T-helper 1 cell treated with Interleukin-12 subunit alpha and Interleukin-12 subunit beta and Interleukin-4 antibody, amounts not matched to agents 30 μg/mL and 1 μg/mL, for 36 hours (primary cell): ENCODE data around the gene PCSK6.
"Not testable (repeated sequence)": the region's sequence is repeated elsewhere in the genome, so short reads cannot be mapped to it uniquely, and the experiment has no call there.

Experiments
- H3K27ac Mint-ChIP-seq: one replicate; pipeline ENCODE4 v1.8.0; 2021; ENCODE audit warnings: mild to moderate bottlenecking, mixed read lengths
- H3K27me3 Mint-ChIP-seq: one replicate; pipeline ENCODE4 v1.8.0; 2021; ENCODE audit warnings: low read depth, mixed read lengths
- H3K36me3 Mint-ChIP-seq: one replicate; pipeline ENCODE4 v1.8.0; 2021; ENCODE audit warnings: low read depth, mixed read lengths
- H3K4me1 Mint-ChIP-seq: one replicate; pipeline ENCODE4 v1.8.0; 2021; ENCODE audit warnings: low read depth, mixed read lengths
- H3K4me3 Mint-ChIP-seq: one replicate; pipeline ENCODE4 v1.8.0; 2021; ENCODE audit warnings: mild to moderate bottlenecking, moderate library complexity, mixed read lengths
- H3K9me3 Mint-ChIP-seq: one replicate; pipeline ENCODE4 v1.8.0; 2021; ENCODE audit warnings: mixed read lengths

The PCSK6 gene

DNA sequence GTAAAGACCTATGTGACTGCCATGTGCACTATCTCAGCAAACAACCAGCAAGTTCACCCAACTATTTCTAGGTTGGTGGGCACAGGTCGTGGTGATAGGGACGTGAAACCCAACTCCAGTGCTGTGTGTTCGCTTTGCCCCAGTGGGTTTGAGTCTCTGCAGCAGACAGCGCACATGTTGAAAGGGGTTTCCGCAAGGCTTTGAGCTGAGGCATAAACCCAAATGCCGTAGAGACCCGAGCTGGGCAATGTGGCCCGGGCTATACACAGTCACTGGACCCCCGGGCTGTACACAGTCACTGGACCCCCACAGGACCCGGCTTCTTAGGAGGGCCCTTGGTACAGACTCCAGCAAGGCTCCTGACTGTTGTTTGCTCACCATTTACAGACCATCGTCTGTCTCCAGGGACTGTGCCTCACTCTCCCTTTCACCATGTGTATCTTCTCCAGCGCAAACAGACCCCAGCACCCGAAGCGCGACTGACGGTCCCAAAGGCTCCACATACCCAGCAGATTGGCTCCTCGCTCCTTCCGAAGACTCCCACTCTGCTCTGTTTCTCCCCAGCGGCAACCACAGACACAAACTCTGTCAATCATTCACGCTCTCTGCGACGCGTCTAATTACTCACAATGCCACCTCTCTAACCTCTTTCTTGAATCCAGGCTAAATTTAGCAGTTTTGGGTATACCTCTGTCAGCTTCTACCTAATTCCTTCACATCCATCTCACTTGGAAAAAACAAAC, 31.2 kb downstream of the PCSK6 start:
- no peak overlapping the region for H3K4me3 Mint-ChIP-seq
- H3K36me3 Mint-ChIP-seq = no peaks in the 10 kb centered on the region
- H3K27me3 Mint-ChIP-seq = no peaks in the 10 kb centered on the region
- H3K4me1 Mint-ChIP-seq = peaks cover 23% of the 10 kb centered on the region
- no peaks in the 10 kb centered on the region for H3K9me3 Mint-ChIP-seq
- no peak overlapping the region for H3K27ac Mint-ChIP-seq

GRCh38 chr15:101457696-101458095, 31.8 kb downstream of the PCSK6 start:
- no peak overlapping the region for H3K4me3 Mint-ChIP-seq
- H3K4me1 Mint-ChIP-seq = peaks cover 23% of the 10 kb centered on the region
- H3K36me3 Mint-ChIP-seq = no peaks in the 10 kb centered on the region
- H3K27me3 Mint-ChIP-seq = no peaks in the 10 kb centered on the region
- no peaks in the 10 kb centered on the region for H3K9me3 Mint-ChIP-seq
- no peak overlapping the region for H3K27ac Mint-ChIP-seq

DNA sequence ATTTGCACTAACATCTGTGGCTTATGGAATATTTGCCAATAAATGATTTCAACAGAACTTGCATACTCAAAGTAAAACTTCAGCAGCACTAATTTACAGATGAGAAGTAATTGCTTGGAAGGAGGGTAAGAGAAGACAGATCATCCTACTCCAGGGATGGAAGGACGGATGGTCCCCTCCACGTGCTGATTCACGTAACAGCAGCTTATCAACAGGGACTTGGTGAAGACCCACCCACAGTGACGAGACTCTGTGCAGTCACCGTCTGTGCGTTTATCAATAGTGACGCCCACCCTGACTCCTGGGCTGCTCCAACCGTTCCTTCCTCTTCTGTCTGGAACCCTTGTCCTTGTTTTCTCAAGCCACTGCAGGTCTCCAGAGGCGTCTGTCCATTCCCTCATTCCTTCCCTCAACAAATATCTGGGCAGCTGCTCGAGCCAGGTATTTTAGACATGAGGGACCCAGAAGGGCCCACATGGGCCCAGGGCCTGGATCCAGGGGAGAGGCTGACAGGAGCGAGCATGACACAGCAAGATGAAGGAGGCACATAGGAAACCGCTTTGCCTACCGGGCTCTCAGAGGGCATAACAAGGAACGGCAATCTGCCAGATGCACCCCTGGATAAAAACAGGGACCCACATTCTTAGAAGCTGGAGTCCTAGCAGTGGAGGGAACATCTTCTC, 33.3 kb downstream of the PCSK6 start:
- Mint-ChIP-seq H3K4me1 (peaks cover 16% of the 10 kb centered on the region), H3K27ac (no peak overlapping the region), H3K9me3 (no peaks in the 10 kb centered on the region), H3K27me3 (peaks cover 4% of the 10 kb centered on the region), H3K36me3 (no peaks in the 10 kb centered on the region), H3K4me3 (no peak overlapping the region)

- Mint-ChIP-seq H3K36me3 (no peaks in the 10 kb centered on the region), H3K4me1 (peaks cover 9% of the 10 kb centered on the region), H3K4me3 (no peak overlapping the region), H3K9me3 (no peaks in the 10 kb centered on the region), H3K27me3 (peaks cover 4% of the 10 kb centered on the region), H3K27ac (no peak overlapping the region)
These were observed 34.0 kb downstream of the PCSK6 start for GRCh38 chr15:101455291-101456025.

DNA sequence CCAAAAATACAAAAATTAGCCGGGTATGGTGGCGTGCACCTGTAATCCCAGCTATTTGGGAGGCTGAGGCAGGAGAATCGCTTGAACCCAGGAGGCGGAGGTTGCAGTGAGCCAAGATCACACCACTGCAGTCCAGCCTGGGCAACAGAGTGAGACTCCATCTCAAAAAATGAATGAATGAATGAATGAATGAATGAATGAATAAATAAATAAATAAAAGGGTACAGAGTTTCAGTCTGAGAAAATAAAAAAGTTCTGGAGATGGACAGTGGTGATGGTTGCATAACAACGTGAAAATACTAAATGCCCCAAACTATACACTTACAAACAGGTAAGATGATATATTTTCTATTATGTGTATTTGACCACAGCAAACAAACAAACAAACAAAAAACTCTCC, 34.7 kb downstream of the PCSK6 start:
- not testable (repeated sequence) for H3K36me3 Mint-ChIP-seq, H3K9me3 Mint-ChIP-seq, H3K27me3 Mint-ChIP-seq, H3K4me1 Mint-ChIP-seq, H3K4me3 Mint-ChIP-seq, H3K27ac Mint-ChIP-seq

DNA sequence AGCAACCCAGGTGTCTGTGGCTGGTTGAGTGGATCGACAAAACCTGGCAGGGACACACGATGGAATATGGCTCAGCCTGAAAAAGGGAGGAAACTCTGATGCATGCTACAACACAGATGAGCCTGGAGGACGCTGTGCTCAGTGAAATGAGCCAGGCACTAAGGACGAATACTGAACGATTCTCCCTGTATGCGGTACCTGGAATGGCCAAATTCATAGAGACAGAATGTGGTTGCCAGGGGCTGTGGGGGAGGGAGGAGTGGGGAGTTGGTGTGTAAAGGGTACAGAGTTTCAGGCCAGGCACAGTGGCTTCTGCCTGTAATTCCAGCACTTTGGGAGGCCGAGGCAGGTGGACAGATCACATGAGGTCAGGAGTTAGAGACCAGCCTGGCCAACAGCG, 35.1 kb downstream of the PCSK6 start:
- Mint-ChIP-seq H3K4me1 (peaks cover 5% of the 10 kb centered on the region), H3K27ac (no peak overlapping the region), H3K9me3 (no peaks in the 10 kb centered on the region), H3K36me3 (no peaks in the 10 kb centered on the region), H3K27me3 (peaks cover 4% of the 10 kb centered on the region), H3K4me3 (no peak overlapping the region)

DNA sequence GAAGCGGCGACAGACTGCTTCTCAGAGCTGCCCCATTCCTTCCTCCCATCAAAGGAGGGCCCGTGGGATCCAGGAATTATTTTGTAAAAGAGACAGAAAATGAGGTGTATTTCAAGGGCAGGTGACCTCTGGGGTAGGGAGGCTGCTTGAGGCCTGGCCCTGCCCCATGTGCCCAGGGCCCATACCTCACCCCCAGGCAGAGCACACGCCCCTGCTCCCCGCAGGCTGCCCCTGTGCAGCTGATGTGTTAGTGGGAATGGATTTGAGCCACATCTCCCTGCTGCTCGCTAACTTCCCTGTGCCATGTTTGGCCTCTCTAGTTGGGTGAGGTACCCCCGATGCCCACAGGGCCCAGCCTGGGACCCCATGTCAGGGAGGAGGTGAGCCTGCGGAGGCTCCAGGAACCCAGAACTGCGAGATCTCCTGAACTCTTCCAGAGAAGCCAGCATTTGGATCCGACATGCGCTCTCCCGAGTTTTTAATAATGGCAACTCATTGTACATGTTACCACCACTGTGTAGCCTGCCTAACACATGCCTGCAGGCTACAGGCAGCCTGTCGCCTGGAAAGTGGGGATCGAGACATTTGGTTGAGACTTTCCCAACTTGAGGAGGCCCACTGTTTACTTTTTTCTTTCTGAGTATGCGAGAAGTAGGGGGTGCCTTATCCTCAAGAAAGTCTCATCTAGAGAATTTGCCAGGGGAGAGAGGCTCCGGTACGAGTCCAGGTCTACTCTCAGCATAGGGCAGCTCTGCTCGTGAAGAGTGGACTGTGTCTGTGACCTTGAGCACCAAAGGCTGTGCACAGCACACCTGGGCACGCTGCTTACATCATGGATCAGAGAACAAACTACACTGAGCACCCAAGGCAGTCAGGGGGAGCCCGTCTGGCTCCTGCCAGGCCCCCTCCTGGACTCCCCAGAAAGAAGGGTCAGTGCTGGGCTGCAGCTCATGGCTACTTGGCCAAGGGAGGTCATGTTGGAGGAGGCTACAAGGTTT, 36.1 kb downstream of the PCSK6 start:
- peaks cover 5% of the 10 kb centered on the region for H3K4me1 Mint-ChIP-seq
- H3K9me3 Mint-ChIP-seq = no peaks in the 10 kb centered on the region
- H3K27ac Mint-ChIP-seq = no peak overlapping the region
- no peaks in the 10 kb centered on the region for H3K36me3 Mint-ChIP-seq
- H3K27me3 Mint-ChIP-seq = peaks cover 4% of the 10 kb centered on the region
- H3K4me3 Mint-ChIP-seq = no peak overlapping the region

DNA sequence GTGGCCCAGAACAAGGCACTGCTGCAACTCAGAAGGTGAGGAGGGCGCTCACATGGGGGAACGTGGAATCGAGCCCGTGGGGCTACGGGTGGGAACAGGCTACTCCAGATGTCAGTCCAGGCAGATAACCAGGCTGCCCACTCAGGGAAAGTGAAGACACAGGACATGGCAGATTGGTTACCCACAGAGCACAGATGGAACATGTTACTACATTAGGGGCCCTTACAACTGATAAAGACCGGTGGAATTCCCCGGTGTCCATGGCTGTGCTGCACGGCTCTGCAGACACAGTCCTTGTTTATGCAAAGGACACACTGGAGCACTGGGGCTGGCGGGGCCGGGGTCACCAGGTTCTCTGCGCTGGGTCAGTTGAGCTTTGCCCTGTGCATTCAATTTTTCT, 36.9 kb downstream of the PCSK6 start:
- no peak overlapping the region for H3K27ac Mint-ChIP-seq
- peaks cover 5% of the 10 kb centered on the region for H3K4me1 Mint-ChIP-seq
- H3K27me3 Mint-ChIP-seq = peaks cover 4% of the 10 kb centered on the region
- H3K9me3 Mint-ChIP-seq = no peaks in the 10 kb centered on the region
- no peaks in the 10 kb centered on the region for H3K36me3 Mint-ChIP-seq
- no peak overlapping the region for H3K4me3 Mint-ChIP-seq

DNA sequence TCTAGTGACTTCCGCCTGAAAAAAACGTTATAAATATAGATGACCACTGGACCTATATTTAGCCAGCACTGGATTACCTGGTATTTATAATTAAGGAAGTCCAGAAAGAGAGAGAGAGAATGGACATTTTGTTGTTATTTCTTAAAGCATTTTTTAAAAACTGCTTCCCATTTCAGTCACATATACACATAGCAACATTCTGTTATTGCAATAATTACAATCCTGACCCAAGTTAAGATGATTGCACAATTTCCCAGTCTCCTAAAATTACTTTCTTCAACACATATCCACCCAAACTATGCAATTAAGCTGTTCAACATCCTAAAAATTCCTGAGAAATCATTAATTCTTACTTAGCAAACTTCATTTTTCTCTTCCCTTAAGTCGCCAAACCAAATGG, 37.7 kb downstream of the PCSK6 start:
- Mint-ChIP-seq H3K4me3 (no peak overlapping the region), H3K4me1 (peaks cover 5% of the 10 kb centered on the region), H3K36me3 (no peaks in the 10 kb centered on the region), H3K9me3 (no peaks in the 10 kb centered on the region), H3K27me3 (peaks cover 4% of the 10 kb centered on the region), H3K27ac (no peak overlapping the region)

GRCh38 chr15:101451266-101451799, 38.2 kb downstream of the PCSK6 start:
- H3K36me3 Mint-ChIP-seq = no peaks in the 10 kb centered on the region
- H3K4me1 Mint-ChIP-seq = peaks cover 5% of the 10 kb centered on the region
- H3K27me3 Mint-ChIP-seq = peaks cover 4% of the 10 kb centered on the region
- no peak overlapping the region for H3K27ac Mint-ChIP-seq
- no peak overlapping the region for H3K4me3 Mint-ChIP-seq
- no peaks in the 10 kb centered on the region for H3K9me3 Mint-ChIP-seq

DNA sequence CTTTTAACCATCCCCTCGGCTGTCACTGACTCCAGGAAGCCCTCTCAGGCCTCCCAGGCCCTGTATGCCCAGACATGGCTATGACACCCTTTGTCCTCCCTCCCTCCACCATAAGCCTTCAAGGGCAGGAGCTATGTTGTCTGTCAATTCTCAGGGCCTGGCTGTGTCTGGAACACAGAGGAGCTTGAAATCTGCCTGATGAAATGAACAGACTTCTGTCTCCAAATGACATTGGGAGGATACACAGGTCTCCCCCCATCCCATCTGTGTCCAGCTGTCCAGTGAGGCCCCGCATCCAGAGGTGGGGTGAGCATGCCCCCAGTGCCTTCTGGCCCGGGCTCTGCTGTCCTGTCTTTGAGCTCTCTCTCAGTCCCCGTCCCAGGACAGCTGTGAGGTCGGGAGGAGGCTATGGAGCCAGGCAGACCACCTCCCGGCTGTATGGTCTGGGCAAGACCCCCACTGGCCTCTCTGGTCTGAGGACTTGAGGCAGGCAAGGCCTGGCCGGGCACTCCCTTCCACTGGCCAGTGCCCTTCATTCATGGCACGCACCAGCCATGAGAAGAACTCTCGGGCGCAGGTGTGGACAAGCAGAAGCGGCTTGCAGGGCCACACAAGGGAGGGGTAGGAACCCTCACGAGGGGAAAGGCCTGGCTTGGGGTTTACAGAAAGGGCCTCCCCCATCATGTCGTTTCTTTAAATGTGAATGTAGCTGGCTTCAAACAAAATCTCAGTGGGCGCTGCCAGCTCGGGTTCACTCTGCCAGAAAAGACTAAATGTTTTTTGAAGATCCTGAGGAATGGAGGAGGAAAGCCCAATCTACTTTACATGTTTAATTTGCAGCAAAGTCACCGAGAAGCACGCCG, 38.9 kb downstream of the PCSK6 start:
- Mint-ChIP-seq H3K4me3 (no peak overlapping the region), H3K9me3 (no peaks in the 10 kb centered on the region), H3K4me1 (peaks cover 5% of the 10 kb centered on the region), H3K27ac (no peak overlapping the region), H3K27me3 (peaks cover 4% of the 10 kb centered on the region), H3K36me3 (no peaks in the 10 kb centered on the region)

DNA sequence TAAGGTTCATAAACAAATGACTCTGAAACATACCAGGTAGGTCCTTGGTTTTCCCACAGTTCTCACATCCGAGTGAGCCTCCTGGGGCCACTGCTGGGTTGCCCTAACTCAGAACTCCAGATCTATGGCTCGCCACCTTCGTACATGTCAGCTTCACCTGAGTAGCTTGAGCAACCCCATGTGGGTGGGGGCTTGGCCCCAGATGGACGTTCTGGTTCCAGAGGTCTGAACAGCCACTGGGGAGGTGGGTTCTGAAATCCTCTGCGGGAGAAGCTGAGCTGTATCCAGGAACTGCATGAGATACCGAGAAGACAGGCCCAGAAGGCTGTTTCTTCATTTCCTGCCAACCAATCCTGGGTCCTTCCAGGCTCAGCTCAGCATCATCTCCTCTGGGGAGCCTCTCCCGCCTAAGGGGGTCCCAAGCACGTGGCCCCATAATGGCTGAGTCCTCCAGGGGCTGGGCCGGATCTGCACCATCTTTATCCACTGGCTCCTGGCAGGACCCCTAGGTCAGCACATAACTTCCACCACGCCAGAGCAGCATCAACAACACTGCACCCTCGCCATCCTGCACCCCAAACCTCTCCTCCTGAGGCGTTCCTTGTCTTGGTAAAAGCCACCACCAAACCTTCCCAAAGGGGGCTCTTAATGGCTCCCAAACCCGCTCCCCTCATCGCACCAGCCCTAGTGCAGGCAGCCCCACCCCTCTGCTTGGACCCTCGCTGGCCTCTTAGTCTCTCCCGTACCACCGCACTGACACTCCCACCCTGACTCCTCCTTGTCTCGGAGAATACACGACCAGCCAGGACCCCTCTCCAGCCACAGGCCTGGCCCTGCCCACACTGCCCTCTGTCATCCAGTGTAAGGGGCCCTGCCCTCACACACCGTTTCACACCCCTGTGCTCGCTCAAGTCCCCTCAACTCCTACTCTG, 39.8 kb downstream of the PCSK6 start:
- Mint-ChIP-seq H3K36me3 (no peaks in the 10 kb centered on the region), H3K27me3 (peaks cover 4% of the 10 kb centered on the region), H3K4me3 (no peak overlapping the region), H3K9me3 (no peaks in the 10 kb centered on the region), H3K4me1 (no peaks in the 10 kb centered on the region), H3K27ac (no peak overlapping the region)
